Left ventricle myocardium superior (tissue), 1 donor: ENCODE results near the gene WWOX. TPM values are rescaled to one million over a fixed set of nuclear protein-coding genes. Genes with fewer than 3 reads are reported as not detected.

Experiments used
- ATAC-seq: fragments of 200-7000 bp; cut with Tn5 transposase; one replicate; pipeline ENCODE4 v1.9.1; 2020; ENCODE audit warnings: mild to moderate bottlenecking, moderate library complexity
- DNase-seq: peaks from one replicate; pipeline ENCODE4 v3.0.0-alpha.2; 2020
- intact Hi-C: fragments of 100-400 bp; cut with micrococcal nuclease; formaldehyde crosslinking; loops from one replicate; pipeline ENCODE4 v1.11.0; 2022
- total RNA-seq: library from RNA; stranded (reverse); fragmentation: NEBNext Ultra II Directional; extraction: Animal tissue kit (Norgen Biotek cat#: 25700); gene quantifications from one replicate; pipeline ENCODE4 v1.2.1, GENCODE V29; 2021
- donor health status: DM: no; HTN: yes; CAD: no; lungs with severe emphysema.

Gene WWOX
- total RNA-seq, 1 donor from 2014 or later: 12.8 TPM

DNA sequence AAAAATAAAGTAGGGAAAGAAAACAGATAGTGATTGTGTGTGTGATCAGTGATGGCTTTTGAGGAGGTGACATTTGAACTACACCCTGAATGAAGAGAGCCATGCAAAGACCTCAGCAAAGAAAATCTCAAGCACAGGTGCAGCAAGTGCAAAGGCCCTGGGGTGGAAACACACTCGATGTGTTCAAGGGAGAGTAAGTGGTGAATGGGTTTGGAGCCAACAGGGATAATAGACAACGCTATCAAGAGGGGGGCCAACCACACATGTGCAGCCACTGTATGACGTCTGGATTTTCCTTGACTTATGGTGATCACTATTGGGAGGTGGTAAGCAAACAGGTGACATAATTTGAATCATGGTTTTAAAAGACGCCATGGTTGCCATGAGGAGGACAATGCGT lies 564.2 kb downstream of the WWOX start:
- intact Hi-C loops: no loop called here
- ATAC-seq (no peak), DNase-seq (no peak)

DNA sequence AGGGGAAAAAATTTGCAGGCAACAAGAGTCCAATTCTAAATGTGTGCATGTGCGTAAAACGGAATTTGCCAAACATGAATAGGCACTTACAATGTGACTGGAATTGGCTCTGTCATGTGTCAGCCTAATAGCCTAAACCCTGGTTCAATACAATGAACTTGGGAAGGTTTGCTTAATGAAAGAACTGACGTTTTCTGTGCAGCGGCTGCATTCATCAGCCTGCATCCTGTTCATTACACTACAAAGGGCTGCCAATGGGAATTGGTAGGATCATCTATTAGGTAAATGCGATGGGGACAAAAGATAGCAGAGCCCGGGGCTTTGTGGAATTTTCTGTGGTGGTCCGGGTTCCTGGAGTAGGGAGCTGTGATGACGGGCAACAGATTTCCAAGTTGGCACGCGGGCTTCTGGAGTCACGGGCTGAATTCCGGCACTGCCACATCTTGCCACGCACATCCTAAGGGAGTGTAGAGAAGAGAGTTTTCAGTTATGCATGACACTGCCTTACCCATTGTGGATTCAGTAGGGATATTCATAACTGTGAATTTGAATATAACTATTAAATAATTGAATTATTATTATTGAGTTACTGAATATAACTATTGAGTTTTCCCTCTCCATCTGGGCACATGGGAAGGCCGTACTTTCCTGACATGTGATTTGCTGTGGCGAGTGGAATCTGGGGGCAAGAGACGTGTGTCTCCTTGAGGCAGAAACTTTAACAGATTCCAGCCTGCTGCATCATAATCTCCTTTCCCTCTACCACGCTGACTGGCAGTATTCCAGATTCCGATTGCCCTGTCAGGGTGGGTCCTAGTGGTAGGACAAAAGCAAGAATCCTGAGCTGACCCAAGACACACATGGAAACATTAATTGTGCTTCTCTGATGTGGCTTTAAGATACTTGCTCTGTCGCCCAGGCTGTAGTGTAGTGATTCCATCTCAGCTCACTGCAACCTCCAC lies 565.6 kb downstream of the WWOX start:
- intact Hi-C loops: no loop called here
- ATAC-seq: no peak
- DNase-seq: no peak

GRCh38 chr16:78666318-78666717 lies 566.9 kb downstream of the WWOX start:
- intact Hi-C loops: no loop called here
- no peak for DNase-seq
- ATAC-seq: no peak

GRCh38 chr16:78667675-78668074 lies 568.2 kb downstream of the WWOX start:
- DNase-seq: no peak
- ATAC-seq: no peak
- intact Hi-C loops: no loop called here

GRCh38 chr16:78668393-78668792 lies 568.9 kb downstream of the WWOX start:
- no peak for ATAC-seq
- no peak for DNase-seq
- intact Hi-C loops: no loop called here

DNA sequence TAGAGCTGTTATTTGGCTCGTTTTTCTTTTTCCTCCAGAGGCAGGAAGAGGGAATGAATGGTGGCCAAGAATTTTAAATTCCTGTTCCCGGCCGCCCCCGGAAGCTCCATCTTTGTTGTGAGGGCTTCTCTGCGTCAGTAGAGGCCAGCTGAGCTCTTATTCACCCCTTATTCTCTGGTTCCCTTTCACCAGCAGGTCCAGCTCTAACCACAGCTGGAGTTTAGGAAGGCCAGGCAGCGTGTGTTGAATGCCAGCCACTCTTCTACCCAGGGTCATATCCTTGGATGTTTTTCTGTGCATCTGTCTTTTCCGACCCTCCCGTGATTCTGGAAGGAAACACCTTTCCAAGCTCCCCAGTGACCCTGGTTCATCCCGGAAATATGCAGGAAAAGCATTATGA lies 570.5 kb downstream of the WWOX start:
- DNase-seq: peak; percentile 49
- intact Hi-C loops: no loop called here
- ATAC-seq: peak; percentile 78

DNA sequence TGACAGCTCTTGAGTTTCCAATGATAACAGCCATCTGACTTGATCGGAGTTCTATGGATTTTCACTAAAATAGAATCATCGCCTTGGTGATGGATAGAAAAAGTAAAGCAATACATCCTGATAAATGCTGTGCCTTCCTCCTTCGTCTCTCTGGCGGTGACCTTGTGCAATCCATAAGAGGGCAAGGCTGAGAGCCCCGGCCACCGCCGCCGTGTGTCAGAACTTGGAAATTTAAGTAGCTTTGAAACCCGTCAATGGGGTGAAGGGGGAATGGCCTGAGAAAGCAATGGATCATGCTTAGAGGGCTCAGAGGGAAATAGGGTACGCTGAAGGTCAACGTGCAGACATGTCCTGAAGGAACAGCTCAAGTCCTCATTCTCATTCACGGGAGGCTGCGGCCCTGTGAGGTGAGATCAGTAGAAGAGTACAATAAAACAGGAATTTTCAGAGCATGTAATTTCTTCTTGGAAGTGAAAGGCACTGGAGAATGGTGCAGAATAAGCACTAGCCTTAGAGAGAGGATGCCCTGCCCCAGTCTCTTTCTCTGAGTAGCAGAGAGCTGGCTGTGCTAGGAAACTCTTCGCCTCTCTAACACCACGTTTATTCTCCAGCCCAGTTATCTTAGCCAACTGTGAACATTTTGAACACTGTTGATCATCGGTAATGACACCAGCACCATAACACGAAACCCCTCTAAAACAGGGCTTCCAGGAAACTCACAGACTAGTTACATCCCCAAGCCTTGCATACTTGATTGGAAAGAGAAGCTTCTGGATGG lies 573.5 kb downstream of the WWOX start:
- ATAC-seq (no peak), DNase-seq (no peak)
- intact Hi-C loops: no loop called here

- intact Hi-C loops: no loop called here
- DNase-seq (no peak), ATAC-seq (no peak)
Measured at GRCh38 chr16:78673884-78674283, 574.4 kb downstream of the WWOX start.

GRCh38 chr16:78675312-78675711 lies 575.9 kb downstream of the WWOX start:
- DNase-seq (no peak), ATAC-seq (no peak)
- intact Hi-C loops: no loop called here

DNA sequence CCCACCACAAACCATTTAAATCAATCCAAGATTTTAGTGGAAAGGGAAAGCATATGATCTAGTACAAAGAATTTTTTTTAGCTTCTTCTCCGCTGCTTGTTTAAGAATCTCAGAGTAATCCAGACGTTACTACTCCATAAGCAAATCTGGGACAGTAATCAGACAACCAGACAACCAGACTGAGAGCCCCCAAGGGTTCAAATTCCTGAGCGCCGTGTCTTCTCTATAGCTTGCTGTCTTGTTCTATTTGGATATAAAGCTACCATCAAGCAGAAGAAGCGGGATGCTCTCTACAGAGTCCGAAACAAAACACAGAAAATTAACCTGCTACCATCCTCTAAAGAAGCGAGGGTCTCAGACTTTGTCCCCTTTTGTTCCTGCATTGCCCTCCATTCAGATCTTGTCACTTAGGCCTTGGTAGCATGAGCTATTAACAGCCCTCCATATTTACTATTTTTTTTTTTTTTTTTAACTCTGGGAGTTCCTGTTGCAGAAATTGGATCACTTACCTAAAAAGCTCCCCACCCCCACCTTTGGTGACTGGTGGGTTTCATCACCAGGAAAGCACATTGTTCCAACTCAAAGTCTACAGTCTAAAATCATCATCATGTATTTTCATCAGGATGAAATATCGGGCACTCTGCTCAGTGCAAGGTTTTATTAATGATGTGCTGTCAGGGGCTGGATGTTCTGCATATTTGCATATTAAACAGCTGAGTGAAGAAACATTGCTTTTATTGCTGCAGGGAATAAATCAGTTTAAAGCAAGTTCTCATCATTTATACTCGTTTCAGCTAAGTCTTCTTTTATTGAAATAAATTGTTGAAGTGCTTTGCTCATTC lies 576.7 kb downstream of the WWOX start:
- ATAC-seq: no peak
- no peak for DNase-seq
- intact Hi-C loops: no loop called here

- intact Hi-C loops: no loop called here
- no peak for DNase-seq
- ATAC-seq: no peak
Measured at GRCh38 chr16:78677181-78677731, 577.8 kb downstream of the WWOX start.

GRCh38 chr16:78679546-78679945 lies 580.1 kb downstream of the WWOX start:
- DNase-seq (no peak), ATAC-seq (no peak)
- intact Hi-C loops: no loop called here

GRCh38 chr16:78681743-78682142 lies 582.3 kb downstream of the WWOX start:
- ATAC-seq (no peak), DNase-seq (no peak)
- intact Hi-C loops: no loop called here

DNA sequence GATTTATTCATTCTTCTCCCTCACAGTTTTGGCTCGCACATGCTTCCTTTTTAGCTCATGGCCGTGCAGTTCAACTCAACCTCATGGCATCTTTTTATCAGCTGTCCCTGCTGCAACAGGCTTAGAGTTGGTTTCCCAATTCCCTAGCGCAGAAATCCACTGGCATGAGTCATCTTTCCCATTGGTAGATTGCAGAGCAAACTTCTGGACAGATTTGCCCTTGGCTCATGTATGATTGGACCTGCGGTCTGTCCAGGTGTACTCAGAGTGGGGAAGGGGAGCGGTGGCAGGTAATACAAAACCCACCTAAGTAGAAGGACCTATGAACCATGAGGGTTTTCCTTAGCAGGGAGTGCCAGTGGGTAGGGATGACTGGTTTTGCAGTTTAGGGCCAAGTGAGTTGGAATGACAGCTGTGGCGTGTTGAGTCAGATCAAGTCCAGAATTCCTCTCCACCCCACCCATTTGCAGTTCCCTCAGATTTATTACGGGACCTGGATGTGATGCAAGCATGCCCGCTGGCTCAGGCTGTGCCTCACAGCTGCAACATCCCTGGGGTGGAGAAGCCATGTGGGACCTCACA lies 584.7 kb downstream of the WWOX start:
- ATAC-seq (peak; percentile 86), DNase-seq (peak; percentile 75)
- intact Hi-C loops: no loop called here

- DNase-seq (peak; percentile 39), ATAC-seq (peak; percentile 87)
- intact Hi-C loops: no loop called here
Measured at GRCh38 chr16:78684655-78685375, 585.4 kb downstream of the WWOX start.

GRCh38 chr16:78686601-78687000 lies 587.1 kb downstream of the WWOX start:
- no peak for DNase-seq
- ATAC-seq: peak; percentile 4
- intact Hi-C loops: no loop called here

- DNase-seq: no peak
- intact Hi-C loops: no loop called here
- no peak for ATAC-seq
Measured at GRCh38 chr16:78689028-78689427, 589.6 kb downstream of the WWOX start.

- ATAC-seq (no peak), DNase-seq (no peak)
- intact Hi-C loops: no loop called here
Measured at GRCh38 chr16:78689536-78689935, 590.1 kb downstream of the WWOX start.
